Coronary artery (tissue), 2 donors: ENCODE measurements around the gene SDCCAG8.
A peak's percentile ranks its signal among the peaks of the same experiment; 100 is the strongest.

Experiments
- DNase-seq: peaks from one replicate; pipeline ENCODE4 v3.0.0-alpha.2; 2017; ENCODE audit warnings: low spot score
- H3K27ac ChIP-seq, 2 donors: fragments of 200-600 bp; sonication (generic); one replicate each; pipeline ENCODE4 v1.5.1; 2016 to 2019
- H3K4me3 ChIP-seq: fragments of 200-600 bp; sonication (generic); 2 replicates; pipeline ENCODE4 v1.5.1; 2016; ENCODE audit warnings: mild to moderate bottlenecking, moderate library complexity
- TF ChIP-seq, protein P1 (sequence below): fragments of 200-600 bp; sonication (generic); IDR thresholded peaks from one replicate; pipeline ENCODE4 v1.5.1; 2019; ENCODE audit warnings: antibody characterized with exemption

Gene SDCCAG8

DNA sequence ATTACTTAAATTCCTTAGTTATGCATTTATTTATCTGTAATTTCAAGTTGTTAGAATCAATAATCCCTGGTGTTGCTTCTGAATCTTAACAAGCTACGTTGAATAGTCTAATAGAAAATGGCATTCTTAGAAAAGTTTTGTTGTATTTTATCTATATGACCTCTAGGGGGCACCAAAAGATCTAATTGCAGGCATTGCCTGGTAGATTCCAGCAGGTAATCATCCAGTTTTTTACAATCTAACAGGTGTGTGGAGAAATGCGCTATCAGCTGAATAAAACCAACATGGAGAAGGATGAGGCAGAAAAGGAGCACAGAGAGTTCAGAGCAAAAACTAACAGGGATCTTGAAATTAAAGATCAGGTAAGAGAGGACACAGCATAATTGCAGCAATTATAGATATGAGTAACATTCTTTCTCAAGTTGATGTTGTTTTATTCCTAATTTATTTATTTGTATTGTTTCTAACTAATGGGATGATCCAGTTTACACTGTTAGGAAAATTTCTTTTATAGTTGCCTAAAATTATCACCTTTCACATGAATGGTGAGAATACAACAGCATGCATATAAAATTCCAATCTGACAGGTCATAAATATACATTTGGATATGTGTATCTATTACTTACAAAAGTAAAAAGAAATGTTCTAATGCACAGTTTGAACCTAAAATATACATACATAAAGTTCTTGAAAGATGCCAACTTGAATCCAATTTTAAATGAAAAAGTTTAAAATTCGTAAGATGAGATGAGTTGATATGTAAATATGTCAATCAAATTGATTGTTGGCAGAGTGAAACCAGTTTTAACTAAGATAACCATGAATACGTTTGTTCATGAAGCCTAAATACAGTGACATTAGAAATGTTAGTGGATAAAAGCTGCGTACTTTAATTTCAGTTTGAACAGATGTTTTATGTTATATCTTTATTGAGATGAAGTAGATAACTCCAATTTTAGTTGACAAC, 88.4 kb downstream of the SDCCAG8 start:
- TF ChIP-seq, protein P1, sequence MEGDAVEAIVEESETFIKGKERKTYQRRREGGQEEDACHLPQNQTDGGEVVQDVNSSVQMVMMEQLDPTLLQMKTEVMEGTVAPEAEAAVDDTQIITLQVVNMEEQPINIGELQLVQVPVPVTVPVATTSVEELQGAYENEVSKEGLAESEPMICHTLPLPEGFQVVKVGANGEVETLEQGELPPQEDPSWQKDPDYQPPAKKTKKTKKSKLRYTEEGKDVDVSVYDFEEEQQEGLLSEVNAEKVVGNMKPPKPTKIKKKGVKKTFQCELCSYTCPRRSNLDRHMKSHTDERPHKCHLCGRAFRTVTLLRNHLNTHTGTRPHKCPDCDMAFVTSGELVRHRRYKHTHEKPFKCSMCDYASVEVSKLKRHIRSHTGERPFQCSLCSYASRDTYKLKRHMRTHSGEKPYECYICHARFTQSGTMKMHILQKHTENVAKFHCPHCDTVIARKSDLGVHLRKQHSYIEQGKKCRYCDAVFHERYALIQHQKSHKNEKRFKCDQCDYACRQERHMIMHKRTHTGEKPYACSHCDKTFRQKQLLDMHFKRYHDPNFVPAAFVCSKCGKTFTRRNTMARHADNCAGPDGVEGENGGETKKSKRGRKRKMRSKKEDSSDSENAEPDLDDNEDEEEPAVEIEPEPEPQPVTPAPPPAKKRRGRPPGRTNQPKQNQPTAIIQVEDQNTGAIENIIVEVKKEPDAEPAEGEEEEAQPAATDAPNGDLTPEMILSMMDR = peak; percentile 54
- Histone ChIP-seq H3K27ac (no peak overlapping the region), H3K4me3 (no peak overlapping the region)
- DNase-seq = no peak

DNA sequence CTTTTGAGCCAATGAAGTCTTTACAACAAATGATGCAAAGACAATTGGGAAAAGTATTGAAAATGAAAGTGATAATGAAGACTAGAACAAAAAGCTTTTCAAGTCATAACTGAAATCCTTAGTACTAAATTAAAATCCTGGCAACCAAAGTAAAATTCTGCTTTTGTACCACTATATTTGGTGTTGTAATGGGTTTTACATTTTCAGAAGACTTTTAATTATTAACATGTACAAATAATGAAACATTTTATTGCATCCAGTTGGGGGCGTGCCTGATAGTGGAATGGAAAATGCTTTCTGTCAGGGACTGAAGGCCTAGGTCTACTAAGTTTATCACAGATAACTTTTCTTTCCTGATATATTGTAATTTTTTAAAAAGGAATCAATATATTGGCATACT, 89.4 kb downstream of the SDCCAG8 start:
- no peak for DNase-seq
- H3K27ac ChIP-seq = no peak overlapping the region
- TF ChIP-seq, protein P1 = no peak
- H3K4me3 ChIP-seq = no peak overlapping the region

DNA sequence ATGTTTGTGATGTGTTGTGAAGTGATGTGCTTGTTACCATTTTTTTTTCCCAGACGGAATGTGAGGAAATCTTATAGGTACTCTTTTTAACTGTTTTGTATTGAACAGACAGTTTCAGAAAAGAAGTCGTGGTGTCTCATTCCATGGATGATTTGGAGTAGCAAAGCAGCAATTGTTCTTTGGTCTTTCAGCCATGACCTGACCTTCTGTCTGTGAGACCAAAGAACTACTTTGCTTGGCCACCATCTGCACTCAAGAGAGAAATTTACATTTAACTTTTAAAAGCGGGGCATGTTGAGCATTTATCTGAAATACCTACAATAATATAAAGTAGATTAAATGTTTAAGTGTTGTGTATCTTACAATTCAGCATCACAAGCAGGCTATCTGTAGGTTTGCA, 90.2 kb downstream of the SDCCAG8 start:
- no peak for DNase-seq
- Histone ChIP-seq H3K27ac (no peak overlapping the region), H3K4me3 (no peak overlapping the region)
- TF ChIP-seq, protein P1 = no peak

DNA sequence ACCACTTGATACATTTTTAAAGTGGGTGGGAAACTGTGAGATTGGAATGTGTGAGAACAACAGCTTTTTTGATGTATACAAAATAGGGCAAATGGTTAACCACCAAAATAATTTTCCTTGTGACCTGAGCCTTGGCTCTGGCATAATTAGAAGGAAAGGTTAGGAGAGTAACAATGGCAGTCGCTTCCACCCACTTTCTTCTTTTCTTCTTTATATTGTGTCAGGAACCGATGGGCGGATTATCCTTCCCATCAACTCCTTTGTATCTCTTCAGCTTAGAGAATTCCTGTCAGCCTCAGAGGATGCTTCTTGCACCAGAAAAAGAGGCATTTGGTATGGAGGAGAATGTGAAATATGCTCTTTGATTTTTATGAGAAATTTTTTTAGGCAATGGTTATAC, 90.6 kb downstream of the SDCCAG8 start:
- no peak overlapping the region for H3K27ac ChIP-seq
- DNase-seq = no peak

DNA sequence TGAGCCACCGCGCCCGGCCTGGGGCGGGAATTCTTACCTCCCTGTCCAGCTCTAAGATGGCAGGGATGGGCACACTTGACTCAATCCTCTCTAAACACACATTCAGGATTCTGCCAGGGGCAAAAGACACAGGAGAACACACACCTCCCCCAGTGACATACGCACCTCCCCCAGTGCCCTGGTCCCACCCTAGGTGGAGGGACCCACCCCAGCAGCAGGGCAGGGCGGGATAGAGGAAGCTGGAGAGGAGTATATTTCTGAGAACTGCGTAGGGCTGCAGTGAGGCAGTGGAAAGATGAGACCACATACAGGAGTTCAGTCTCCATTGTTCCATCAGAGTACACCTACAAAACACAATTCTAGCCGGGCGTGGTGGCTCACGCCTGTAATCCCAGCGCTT, 92.5 kb downstream of the SDCCAG8 start:
- DNase-seq = no peak
- Histone ChIP-seq H3K4me3 (no peak overlapping the region), H3K27ac (no peak overlapping the region)
- TF ChIP-seq, protein P1 = no peak

More for the DNA sequence above, 90.6 kb downstream of the SDCCAG8 start:
- H3K4me3 ChIP-seq = no peak overlapping the region
- TF ChIP-seq, protein P1 = no peak

DNA sequence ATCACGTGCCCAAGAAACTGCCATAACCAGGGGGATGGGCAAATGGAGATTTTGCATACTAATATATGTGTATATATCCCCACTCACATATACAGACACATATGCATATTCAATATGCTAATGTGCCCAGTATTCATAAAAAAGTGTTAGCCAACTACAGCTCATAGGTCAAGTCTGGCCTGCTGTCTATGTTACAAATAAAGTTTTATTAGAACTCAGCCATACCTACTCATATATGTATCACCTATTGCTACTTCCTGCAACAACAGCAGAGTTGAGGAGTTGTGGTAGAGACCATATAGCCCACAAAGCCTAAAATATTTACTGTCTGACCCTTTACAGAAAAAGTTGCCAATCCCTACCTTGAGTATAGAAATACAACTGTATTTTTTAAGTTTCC, 93.3 kb downstream of the SDCCAG8 start:
- TF ChIP-seq, protein P1 = no peak
- Histone ChIP-seq H3K27ac (no peak overlapping the region), H3K4me3 (no peak overlapping the region)
- no peak for DNase-seq

DNA sequence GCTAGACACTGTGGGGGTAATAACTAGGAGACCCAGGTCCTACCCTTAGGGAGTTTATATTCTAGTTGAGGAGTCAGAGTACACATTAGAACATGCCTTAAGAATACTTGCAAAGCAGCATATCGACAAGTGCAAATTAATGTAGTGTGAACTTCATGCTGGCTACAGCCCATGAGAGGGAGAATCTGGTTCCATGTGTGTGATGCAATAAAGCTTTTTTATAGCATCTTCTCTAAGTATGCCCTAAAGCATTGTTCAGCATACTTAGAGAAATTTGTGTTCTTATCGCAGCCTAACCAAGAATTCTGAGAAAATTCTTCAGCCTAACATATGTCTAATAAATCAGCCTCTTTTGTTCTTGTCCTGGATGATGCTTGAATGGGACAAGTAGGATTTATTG, 95.5 kb downstream of the SDCCAG8 start:
- DNase-seq = no peak
- no peak overlapping the region for H3K4me3 ChIP-seq
- H3K27ac ChIP-seq = no peak overlapping the region
- TF ChIP-seq, protein P1 = no peak
